Measurements from ENCODE around the gene PHLDA2. TPM values are rescaled to one million over a fixed set of nuclear protein-coding genes. Genes with fewer than 3 reads are reported as not detected.
A peak's percentile ranks its signal among the peaks of the same experiment; 100 is the strongest.
"Not testable (repeated sequence)": the region's sequence is repeated elsewhere in the genome, so short reads cannot be mapped to it uniquely, and the experiment has no call there.

Gene PHLDA2
- total RNA-seq, 1 experiment from 2014 or later, result 309 TPM

GRCh38 chr11:2909133-2909902 is 19.9 kb downstream of the PHLDA2 start:
- RAD21 ChIA-PET (ENCODE audit: low non-redundant PET in 1 of 2, low total read pairs in 2 of 2, uncharacterized antibody in 2 of 2, unreplicated experiment in 2 of 2), result no interaction called here
- intact Hi-C loops (cut with micrococcal nuclease), result no loop called here
- H2AFZ ChIP-seq (ENCODE audit: low read depth, low read length, poor library complexity, severe bottlenecking), result no peak overlapping the region
- ATAC-seq (no peak), DNase-seq (ENCODE audit: low read depth, low spot score) (no peak)
- no peaks in the 10 kb centered on the region for H3K27me3 ChIP-seq (ENCODE audit: insufficient read depth, low read length)
- POLR2A ChIA-PET, result interaction anchor here (2.2 kb wide), 1 partner anchor 20 kb away, joined by 7 read pairs; the partner anchor contains the start of gene PHLDA2
- TF ChIP-seq ELF1 (IDR thresholded peaks at IDR 0.05; ENCODE audit: borderline replicate concordance, low read depth) (no peak), EZH2 (IDR thresholded peaks at IDR 0.05) (no peak), SIN3A (IDR thresholded peaks at IDR 0.05; ENCODE audit: low read depth) (no peak), JUND (IDR thresholded peaks at IDR 0.05) (no peak), ATF3 (IDR thresholded peaks at IDR 0.05) (no peak), EGR1 (IDR thresholded peaks at IDR 0.05; ENCODE audit: low read depth) (no peak), CEBPB (IDR thresholded peaks at IDR 0.05; ENCODE audit: low read depth) (no peak), SRF (IDR thresholded peaks at IDR 0.05; ENCODE audit: low read depth) (no peak), FOSL1 (IDR thresholded peaks at IDR 0.05; ENCODE audit: low read depth) (no peak), ZFX (IDR thresholded peaks at IDR 0.05) (no peak), CBX3 (IDR thresholded peaks at IDR 0.05; ENCODE audit: low read depth) (no peak)
- no peaks in the 10 kb centered on the region for H3K9me2 ChIP-seq (ENCODE audit: insufficient read depth)
- CTCF ChIA-PET, result no interaction called here
- no TSS peak for BruUV-seq (replicated peaks)
- H3K4me1 ChIP-seq (ENCODE audit: control insufficient read depth in 1 of 2, insufficient read depth in 2 of 2, low read length in 2 of 2), result peaks cover 44 to 57% of the 10 kb centered on the region in 2 experiments
- no peaks in the 10 kb centered on the region for H3K79me2 ChIP-seq (ENCODE audit: insufficient read depth, low read length)
- H3K9ac ChIP-seq (ENCODE audit: low read length), result no peak overlapping the region
- no peak overlapping the region for H3K4me3 ChIP-seq (replicated peaks in 1 of 2; ENCODE audit: low read depth in 1 of 2, low read length in 2 of 2)
- no peak overlapping the region for H3K4me2 ChIP-seq (ENCODE audit: low read length)
- H3K36me3 ChIP-seq (ENCODE audit: control insufficient read depth in 1 of 2, insufficient read depth in 2 of 2, low read length in 2 of 2), result no peaks in the 10 kb centered on the region
- H4K20me1 ChIP-seq (ENCODE audit: insufficient read depth), result no peaks in the 10 kb centered on the region
- H3K27ac ChIP-seq (ENCODE audit: low read depth, low read length), result peak overlapping the region; percentile 97; the same call in 1 of the 2 replicates
- no peaks in the 10 kb centered on the region for H3K9me3 ChIP-seq (ENCODE audit: control insufficient read depth in 1 of 2, insufficient read depth in 1 of 2, low read depth in 1 of 2, low read length in 2 of 2)

DNA sequence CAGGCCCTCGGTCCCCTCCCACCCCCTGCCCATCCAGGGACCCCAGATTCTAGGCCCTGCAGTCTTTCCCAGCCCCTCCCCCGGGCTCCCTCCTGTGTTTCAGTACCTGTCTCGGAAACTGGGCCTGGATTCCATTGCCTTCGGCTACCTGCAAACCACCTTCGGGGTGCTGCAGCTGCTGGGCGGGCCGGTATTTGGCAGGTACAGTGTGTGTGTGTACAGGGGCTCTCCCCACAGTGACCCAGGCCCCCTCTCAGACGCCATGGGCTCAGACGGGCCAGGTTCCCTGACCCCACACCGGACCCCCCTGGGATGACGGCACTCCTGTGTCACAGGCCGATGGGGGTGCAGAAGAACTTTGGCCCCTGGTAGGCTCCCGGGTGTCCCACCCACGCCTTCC is 21.1 kb downstream of the PHLDA2 start:
- no TSS peak for BruUV-seq (replicated peaks)
- H3K79me2 ChIP-seq (ENCODE audit: insufficient read depth, low read length), result no peaks in the 10 kb centered on the region
- no peaks in the 10 kb centered on the region for H4K20me1 ChIP-seq (ENCODE audit: insufficient read depth)
- H3K27me3 ChIP-seq (ENCODE audit: insufficient read depth, low read length), result no peaks in the 10 kb centered on the region
- H3K27ac ChIP-seq (ENCODE audit: low read depth, low read length), result no peak overlapping the region
- H3K9me2 ChIP-seq (ENCODE audit: insufficient read depth), result no peaks in the 10 kb centered on the region
- CTCF ChIA-PET, result no interaction called here
- H3K4me3 ChIP-seq (replicated peaks in 1 of 2; ENCODE audit: low read depth in 1 of 2, low read length in 2 of 2), result no peak overlapping the region
- no peak overlapping the region for H3K4me2 ChIP-seq (ENCODE audit: low read length)
- ATAC-seq, result no peak
- POLR2A ChIA-PET, result no interaction called here
- H2AFZ ChIP-seq (ENCODE audit: low read depth, low read length, poor library complexity, severe bottlenecking), result no peak overlapping the region
- intact Hi-C loops (cut with micrococcal nuclease), result no loop called here
- no peaks in the 10 kb centered on the region for H3K36me3 ChIP-seq (ENCODE audit: control insufficient read depth in 1 of 2, insufficient read depth in 2 of 2, low read length in 2 of 2)
- no peaks in the 10 kb centered on the region for H3K9me3 ChIP-seq (ENCODE audit: control insufficient read depth in 1 of 2, insufficient read depth in 1 of 2, low read depth in 1 of 2, low read length in 2 of 2)
- DNase-seq (ENCODE audit: low read depth, low spot score), result no peak
- RAD21 ChIA-PET (ENCODE audit: low non-redundant PET in 1 of 2, low total read pairs in 2 of 2, uncharacterized antibody in 2 of 2, unreplicated experiment in 2 of 2), result no interaction called here
- TF ChIP-seq EZH2 (IDR thresholded peaks at IDR 0.05), result no peak
- H3K4me1 ChIP-seq (ENCODE audit: control insufficient read depth in 1 of 2, insufficient read depth in 2 of 2, low read length in 2 of 2), result peaks cover 44 to 57% of the 10 kb centered on the region in 2 experiments
- H3K9ac ChIP-seq (ENCODE audit: low read length), result no peak overlapping the region

DNA sequence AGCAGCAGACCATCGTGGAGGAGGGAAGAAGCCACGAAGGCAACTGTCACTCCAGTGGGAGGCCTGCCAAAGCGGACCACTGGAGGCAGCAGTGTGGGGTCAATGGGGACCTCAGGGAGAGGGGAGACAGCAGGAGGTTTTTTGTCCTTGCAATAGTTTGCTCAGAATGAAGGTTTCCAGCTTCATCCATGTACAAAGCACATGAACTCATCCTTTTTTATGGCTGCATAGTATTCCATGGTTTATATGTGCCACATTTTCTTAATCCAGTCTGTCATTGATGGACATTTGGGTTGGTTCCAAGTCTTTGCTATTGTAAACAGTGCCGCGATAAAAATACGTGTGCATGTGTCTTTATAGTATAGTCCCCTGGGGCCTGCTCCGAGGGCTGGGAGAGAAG is 23.9 kb downstream of the PHLDA2 start:
- DNase-seq (ENCODE audit: low read depth, low spot score); H3K4me3 ChIP-seq (replicated peaks in 1 of 2; ENCODE audit: low read depth in 1 of 2, low read length in 2 of 2); ATAC-seq; H3K27me3 ChIP-seq (ENCODE audit: insufficient read depth, low read length); H2AFZ ChIP-seq (ENCODE audit: low read depth, low read length, poor library complexity, severe bottlenecking); H4K20me1 ChIP-seq (ENCODE audit: insufficient read depth); H3K36me3 ChIP-seq (ENCODE audit: control insufficient read depth in 1 of 2, insufficient read depth in 2 of 2, low read length in 2 of 2); BruUV-seq (replicated peaks); POLR2A ChIA-PET; RAD21 ChIA-PET (ENCODE audit: low non-redundant PET in 1 of 2, low total read pairs in 2 of 2, uncharacterized antibody in 2 of 2, unreplicated experiment in 2 of 2); H3K4me2 ChIP-seq (ENCODE audit: low read length); H3K9me3 ChIP-seq (ENCODE audit: control insufficient read depth in 1 of 2, insufficient read depth in 1 of 2, low read depth in 1 of 2, low read length in 2 of 2); H3K9me2 ChIP-seq (ENCODE audit: insufficient read depth); intact Hi-C loops (cut with micrococcal nuclease); H3K9ac ChIP-seq (ENCODE audit: low read length); H3K79me2 ChIP-seq (ENCODE audit: insufficient read depth, low read length): not testable (repeated sequence)
- Histone ChIP-seq H3K4me1 (ENCODE audit: control insufficient read depth in 1 of 2, insufficient read depth in 2 of 2, low read length in 2 of 2) (peaks cover 33 to 51% of the 10 kb centered on the region in 2 experiments), H3K27ac (ENCODE audit: low read depth, low read length) (peak overlapping the region; percentile 86; the same call in 1 of the 2 replicates)
- CTCF ChIA-PET, result interaction anchor here (2.9 to 5.0 kb wide), 2 partner anchors 14 to 25 kb away, joined by 13 to 32 read pairs; partner anchors contain the start of gene PHLDA2
